Non-pigmented ciliary epithelial cell (primary cell): ENCODE data around the gene TRPV3.
A peak's percentile ranks its signal among the peaks of the same experiment; 100 is the strongest.

Source experiments
- DNase-seq: peaks from one replicate; pipeline ENCODE4 v3.0.0-alpha.2; 2010; ENCODE audit warnings: low read depth

TRPV3 gene

GRCh38 chr17:3546521-3546920, 11.1 kb downstream of the TRPV3 start:
- no peak for DNase-seq

GRCh38 chr17:3545151-3545550, 12.5 kb downstream of the TRPV3 start:
- no peak for DNase-seq

- DNase-seq: no peak
Measured at GRCh38 chr17:3544365-3544764, 13.2 kb downstream of the TRPV3 start.

DNA sequence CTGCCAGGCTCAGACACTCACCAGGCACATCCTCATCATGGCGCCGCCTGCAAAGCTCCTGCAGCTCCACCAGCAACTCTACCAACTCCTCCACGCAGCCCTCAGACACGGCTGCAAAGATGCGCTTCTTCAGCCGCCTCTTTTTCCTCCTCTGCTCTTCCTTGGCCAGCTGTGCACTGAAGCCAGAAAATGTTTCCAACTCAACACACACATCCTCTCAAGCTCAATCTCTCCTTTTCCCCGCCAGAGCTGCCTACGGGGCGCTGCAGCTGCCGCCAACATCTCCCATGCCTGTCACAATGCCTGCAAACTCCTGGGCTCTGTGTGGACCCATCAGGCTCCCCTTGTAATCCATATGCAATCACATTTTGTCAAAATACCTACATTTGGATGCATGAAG, 14.2 kb downstream of the TRPV3 start:
- DNase-seq: no peak

- no peak for DNase-seq
Measured at GRCh38 chr17:3542410-3543088, 15.1 kb downstream of the TRPV3 start.

GRCh38 chr17:3539881-3540540, 17.6 kb downstream of the TRPV3 start:
- DNase-seq: no peak

DNA sequence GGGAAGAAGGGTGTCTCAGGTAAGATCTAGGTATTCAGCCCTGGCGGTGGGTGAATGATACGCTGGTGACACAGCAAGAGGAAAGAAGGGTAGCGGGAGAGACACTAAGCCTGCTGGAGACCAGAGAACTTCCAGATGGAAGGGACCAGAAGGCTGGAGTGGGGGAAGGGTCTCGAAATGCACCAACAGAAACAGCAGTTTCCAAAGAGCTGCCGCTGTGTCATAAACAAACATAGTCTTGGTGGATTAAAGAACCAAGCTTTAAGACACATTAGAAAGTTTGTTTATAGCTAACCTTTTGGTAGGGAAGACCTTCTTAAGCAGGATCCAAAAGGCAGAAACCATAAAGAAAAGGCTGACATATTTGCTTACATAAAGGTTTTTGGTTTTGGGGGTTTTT, 20.9 kb downstream of the TRPV3 start:
- no peak for DNase-seq

GRCh38 chr17:3535253-3535995, 22.2 kb downstream of the TRPV3 start:
- DNase-seq: peak; percentile 15

DNA sequence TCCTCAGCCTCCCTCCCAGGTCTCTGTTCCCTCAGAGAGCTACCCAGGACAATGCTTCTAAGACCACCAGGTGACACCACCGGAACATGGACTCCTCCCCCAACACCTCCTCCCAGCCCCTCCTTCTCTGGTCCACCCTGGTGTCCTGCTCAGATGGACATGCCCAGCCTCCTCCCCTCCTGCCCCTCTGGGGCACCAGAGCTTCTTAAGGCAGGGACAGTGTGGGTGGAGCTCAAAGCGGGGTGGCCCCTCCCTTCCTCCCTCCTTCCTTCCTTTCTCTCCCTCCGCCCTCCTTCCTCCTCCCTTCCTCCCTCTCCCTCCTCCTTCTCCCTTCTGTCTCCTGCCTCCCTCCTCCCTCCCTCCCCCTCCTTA, 22.7 kb downstream of the TRPV3 start:
- DNase-seq: no peak

DNA sequence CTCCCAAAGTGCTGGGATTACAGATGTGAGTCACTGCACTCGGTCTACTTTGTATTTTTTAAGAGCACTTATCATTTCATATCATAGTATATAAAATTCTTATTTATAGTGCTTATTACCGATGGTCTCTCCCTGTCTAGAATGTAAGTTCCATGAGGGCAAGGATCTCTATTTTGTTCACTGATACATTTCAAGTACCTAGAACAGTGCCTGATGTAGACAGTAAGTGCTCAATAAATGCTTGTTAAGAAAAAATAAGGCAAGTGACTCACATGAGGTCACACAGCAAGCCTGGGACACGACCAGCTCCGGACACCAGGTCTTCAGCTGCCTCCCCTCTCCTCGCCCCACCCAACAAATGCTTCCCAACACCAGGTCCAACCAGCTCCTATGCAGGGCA, 23.9 kb downstream of the TRPV3 start:
- no peak for DNase-seq

GRCh38 chr17:3532859-3533142, 24.8 kb downstream of the TRPV3 start:
- DNase-seq: no peak

DNA sequence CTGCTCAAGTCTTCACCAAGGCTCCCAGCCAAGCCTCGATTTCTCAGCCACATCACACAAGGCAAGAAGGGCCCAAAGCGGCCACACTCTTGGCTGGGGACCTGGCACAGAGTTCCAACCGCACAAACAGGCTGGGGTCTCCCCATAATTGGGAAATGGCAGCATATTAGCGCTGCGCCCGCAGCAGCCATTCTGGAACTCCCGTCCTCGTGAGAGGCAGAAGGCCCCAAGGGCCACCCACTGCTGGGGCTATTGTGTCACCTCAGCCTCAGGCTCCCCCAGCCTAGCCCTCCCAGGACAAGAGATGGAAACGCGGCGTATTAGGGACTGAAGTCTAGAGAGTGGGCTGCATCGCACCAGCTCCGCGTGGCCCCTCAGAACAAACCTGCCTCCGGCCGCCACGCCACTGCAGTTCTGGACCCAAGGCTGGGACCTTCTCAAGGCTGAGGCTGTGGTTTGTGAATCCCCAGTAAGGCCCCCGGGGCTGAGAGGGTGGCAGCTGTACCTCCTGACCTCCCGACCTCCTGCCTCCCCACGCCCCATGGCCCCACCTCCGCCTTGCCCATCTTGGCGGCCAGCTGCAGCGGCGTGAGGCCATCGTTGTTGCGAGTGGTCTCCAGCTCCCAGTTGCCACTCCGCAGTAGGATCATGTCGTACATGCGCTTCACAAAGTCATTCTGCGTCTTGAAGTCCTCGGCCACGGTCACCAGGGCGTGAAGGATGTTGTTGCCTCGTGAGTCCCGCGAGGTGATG, 25.3 kb downstream of the TRPV3 start:
- no peak for DNase-seq

- no peak for DNase-seq
Measured at GRCh38 chr17:3531266-3532101, 26.1 kb downstream of the TRPV3 start.

GRCh38 chr17:3529817-3530741, 27.5 kb downstream of the TRPV3 start:
- DNase-seq: no peak

DNA sequence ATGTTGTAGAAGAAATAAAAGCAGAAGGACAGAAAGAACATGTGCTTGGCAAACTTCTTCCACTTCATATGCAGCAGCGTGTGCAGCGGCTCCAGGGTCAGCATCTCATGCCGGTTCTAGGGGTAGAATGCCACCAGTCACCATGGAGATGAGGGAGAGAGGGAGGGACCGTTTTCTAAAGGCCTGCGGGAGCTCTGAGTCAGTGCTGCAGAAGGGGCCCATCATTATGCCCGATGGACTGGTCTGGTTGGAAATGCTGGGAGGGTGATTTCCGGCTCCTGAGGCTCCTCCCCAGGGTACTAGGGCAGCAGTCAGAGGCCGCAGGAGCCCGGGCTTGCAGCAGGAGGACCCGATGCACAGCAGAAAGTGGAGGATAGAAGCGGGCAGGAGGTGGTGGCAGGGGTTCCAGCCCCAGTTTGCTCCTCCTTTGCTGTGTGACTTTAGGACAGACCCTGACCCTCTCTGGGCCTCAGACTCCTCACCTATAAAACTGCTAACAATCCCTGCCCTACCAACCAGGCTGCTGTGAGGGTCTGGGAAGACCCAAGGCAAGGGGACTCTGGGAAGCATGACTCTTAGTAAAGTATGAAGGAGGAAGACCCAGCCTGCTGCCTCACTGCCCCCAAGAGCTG, 28.6 kb downstream of the TRPV3 start:
- DNase-seq: no peak

- DNase-seq: no peak
Measured at GRCh38 chr17:3528403-3528851, 29.2 kb downstream of the TRPV3 start.

GRCh38 chr17:3527896-3528295, 29.7 kb downstream of the TRPV3 start:
- no peak for DNase-seq

DNA sequence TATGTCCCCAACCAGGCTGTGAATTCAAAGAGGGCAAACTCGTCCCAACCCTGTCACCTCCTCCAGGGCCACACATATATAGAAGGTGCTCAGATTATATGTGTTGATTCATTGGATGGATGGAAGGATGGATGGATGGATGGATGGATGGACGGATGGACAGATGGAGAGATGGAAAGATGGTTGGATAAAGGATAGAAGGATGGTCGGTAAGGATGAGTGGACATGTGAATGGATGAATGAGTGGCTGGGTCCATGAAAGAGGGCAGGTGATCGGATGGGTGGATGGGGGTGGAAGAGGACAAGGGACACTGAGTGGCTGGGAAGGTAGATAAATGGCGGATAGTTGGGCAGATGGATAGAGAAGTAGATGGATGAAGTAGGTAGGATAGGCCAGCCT, 30.1 kb downstream of the TRPV3 start:
- no peak for DNase-seq

DNA sequence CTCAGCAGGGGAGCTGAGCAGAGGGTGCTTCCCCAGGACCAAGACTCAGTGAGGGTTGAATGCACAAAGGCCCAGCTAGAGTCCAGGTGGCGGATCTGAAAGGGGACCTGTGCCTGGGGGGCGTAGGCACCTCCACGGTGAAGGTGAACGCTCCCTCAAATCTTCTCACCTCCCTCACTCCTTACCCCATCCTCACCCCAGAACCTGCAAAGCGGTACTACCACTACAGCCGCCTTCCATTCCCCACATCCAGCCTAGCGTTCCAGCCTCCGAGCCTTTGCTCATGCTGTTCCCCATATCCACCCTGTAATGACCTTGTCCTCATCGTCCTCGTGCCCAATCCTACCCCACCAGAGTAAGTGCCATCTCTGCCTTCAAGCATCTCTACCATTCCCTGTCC, 30.6 kb downstream of the TRPV3 start:
- no peak for DNase-seq

DNA sequence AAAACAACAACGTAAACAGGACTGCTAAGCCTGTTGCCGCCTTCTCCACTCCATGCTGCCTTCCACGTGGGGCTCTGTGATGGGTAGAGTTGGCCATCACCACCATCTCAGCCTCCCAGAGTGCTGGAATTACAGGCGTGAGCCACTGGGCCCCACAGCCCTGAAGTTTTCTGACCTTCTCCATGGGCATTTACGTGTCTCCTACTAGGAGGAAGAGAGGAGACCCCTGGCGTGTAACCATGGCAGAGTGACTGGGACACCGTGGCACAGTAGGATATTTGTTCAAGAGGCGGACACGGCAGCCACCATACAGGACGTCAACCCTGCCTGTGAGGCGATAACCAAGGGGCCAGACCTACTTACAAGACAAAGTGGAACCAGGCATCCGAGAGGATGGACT, 31.1 kb downstream of the TRPV3 start:
- no peak for DNase-seq
